K562 (cell line): ENCODE results near the gene LBR. TPM values are rescaled to one million over a fixed set of nuclear protein-coding genes. Genes with fewer than 3 reads are reported as not detected.

Experiments
- ATAC-seq: fragments of 200-7000 bp; cut with Tn5 transposase; 3 replicates; pipeline ENCODE4 v1.9.1; 2020; ENCODE audit warnings: moderate library complexity
- BruUV-seq: library from RNA; stranded (reverse); fragments of 400-500 nt; replicated peaks from 2 replicates; lab custom pipeline; 2021; lab: Mats Ljungman, UMichigan
- CTCF ChIA-PET: fragments of 300-600 bp; formaldehyde crosslinking; extraction: SDS; loops from one replicate; lab custom pipeline; 2021; ENCODE audit warnings: low intra/inter-chr PET ratio; lab: Yijun Ruan, JAX
- POLR2A ChIA-PET: fragments of 300-600, 350-650 bp; sonication (Branson Sonifier 250); formaldehyde crosslinking; extraction: SDS; loops from one replicate; lab custom pipeline; 2021; ENCODE audit warnings: antibody characterized with exemption, inconsistent platforms; lab: Yijun Ruan, JAX
- DNase-seq, 4 experiments: peaks; one replicate each; pipeline versions ENCODE4 v3.0.0 to v3.0.0-alpha.2; 2011 to 2018; ENCODE audit warnings: low spot score in 3 of 4, mixed read lengths in 3 of 4; ENCODE audit errors: extremely low read depth in 1 of 4
- FAIRE-seq: peaks from 2 replicates; lab custom pipeline; 2011; peaks lifted over from hg19 to GRCh38; lab: Jason Lieb, UNC
- H2AFZ ChIP-seq: 2 replicates; pipeline ENCODE4 v1.6.0; 2011; ENCODE audit warnings: low read depth, low read length, control low read depth, inconsistent platforms
- H3K27ac ChIP-seq: fragments of 200-600 bp; 3 replicates; pipeline ENCODE4 v1.8.0; 2011; ENCODE audit warnings: low read depth, mild to moderate bottlenecking, control low read depth, inconsistent platforms, low read length, moderate library complexity, mixed read lengths; ENCODE audit errors: extremely low read depth
- H3K27me3 ChIP-seq, 2 experiments: fragments of 300-600 bp in 1 of 2; 2 replicates in 1 of 2; 3 replicates in 1 of 2; pipeline versions ENCODE4 v1.6.0 to v1.8.0; 2011; ENCODE audit warnings: inconsistent platforms in 2 of 2, low read length in 2 of 2, mild to moderate bottlenecking in 1 of 2, mixed read lengths in 1 of 2, moderate library complexity in 1 of 2; ENCODE audit not compliant: control insufficient read depth in 2 of 2, insufficient read depth in 2 of 2
- H3K36me3 ChIP-seq: fragments of 300-600 bp; 3 replicates; pipeline ENCODE4 v1.8.0; 2011; ENCODE audit warnings: mild to moderate bottlenecking, low read length, inconsistent platforms; ENCODE audit not compliant: control insufficient read depth, insufficient read depth
- H3K4me1 ChIP-seq, 2 experiments: fragments of 200-600 bp in 1 of 2; replicated peaks in 1 of 2; 2 replicates in 1 of 2; 3 replicates in 1 of 2; pipeline versions ENCODE4 v1.5.1 to v1.8.0; 2011; ENCODE audit warnings: inconsistent platforms in 2 of 2, low read length in 2 of 2, mild to moderate bottlenecking in 1 of 2, mixed read lengths in 1 of 2, moderate library complexity in 1 of 2; ENCODE audit not compliant: control insufficient read depth in 2 of 2, insufficient read depth in 2 of 2
- H3K4me2 ChIP-seq: 2 replicates; pipeline ENCODE4 v1.6.1; 2011; ENCODE audit warnings: low read length, control low read depth, inconsistent platforms, mixed read lengths; ENCODE audit not compliant: insufficient read depth
- H3K4me3 ChIP-seq: fragments of 200-600 bp; sonication (generic), shearing (Covaris generic); 2 replicates; pipeline ENCODE4 v1.5.1; 2016; ENCODE audit warnings: control low read depth, inconsistent platforms
- H3K79me2 ChIP-seq: fragments of 200-600 bp; 3 replicates; pipeline ENCODE4 v1.8.0; 2011; ENCODE audit warnings: low read length, inconsistent platforms; ENCODE audit not compliant: control insufficient read depth, insufficient read depth
- H3K9ac ChIP-seq, 2 experiments: 2 replicates each; pipeline versions ENCODE4 v1.6.0 to v1.6.1; 2011; ENCODE audit warnings: low read depth in 2 of 2, low read length in 2 of 2, control low read depth in 1 of 2, inconsistent platforms in 1 of 2, mild to moderate bottlenecking in 1 of 2, mixed read lengths in 1 of 2; ENCODE audit not compliant: insufficient read depth in 1 of 2
- H3K9me1 ChIP-seq: one replicate; pipeline ENCODE4 v1.6.0; 2011; ENCODE audit warnings: inconsistent platforms, mild to moderate bottlenecking, low read length, moderate library complexity; ENCODE audit not compliant: control insufficient read depth, insufficient read depth
- H3K9me3 ChIP-seq: replicated peaks from 2 replicates; pipeline ENCODE4 v1.5.1; 2011; ENCODE audit warnings: low read depth, low read length, inconsistent platforms; ENCODE audit not compliant: control insufficient read depth, insufficient read depth
- H4K20me1 ChIP-seq: replicated peaks from 2 replicates; pipeline ENCODE4 v1.6.1; 2011; ENCODE audit warnings: low read length, inconsistent platforms, mixed read lengths; ENCODE audit not compliant: control insufficient read depth, insufficient read depth
- CBX5 ChIP-seq: IDR thresholded peaks from 2 replicates; pipeline ENCODE4 v1.6.1; 2014; ENCODE audit warnings: low read depth, borderline replicate concordance
- CHCHD3 ChIP-seq: fragments of 250-450 bp; sonication (Bioruptor Pico); IDR thresholded peaks from 2 replicates; pipeline ENCODE4 v2.1.2; 2022; ENCODE audit warnings: mild to moderate bottlenecking
- HDAC6 ChIP-seq: IDR thresholded peaks from 2 replicates; pipeline ENCODE4 v1.6.1; 2012; ENCODE audit warnings: low read depth, mild to moderate bottlenecking, control low read depth, inconsistent platforms, low read length, moderate library complexity
- HMGXB4 ChIP-seq: sonication (generic); formaldehyde crosslinking; IDR thresholded peaks from 2 replicates; pipeline ENCODE4 v1.8.1; 2023; ENCODE audit warnings: mild to moderate bottlenecking, missing genetic modification reagents
- NCOA2 ChIP-seq, 2 experiments: fragments of 450-650 bp; IDR thresholded peaks; 2 replicates each; pipeline ENCODE4 v1.6.1; 2018; ENCODE audit warnings: mild to moderate bottlenecking in 2 of 2, moderate library complexity in 1 of 2; ENCODE audit not compliant: partially characterized antibody in 2 of 2
- PCBP1 ChIP-seq: fragments of 200-400 bp; formaldehyde crosslinking; IDR thresholded peaks from 2 replicates; pipeline ENCODE4 v1.6.1; 2018; ENCODE audit warnings: mild to moderate bottlenecking, low read depth, low read length; ENCODE audit not compliant: poor library complexity, severe bottlenecking
- STAT6 ChIP-seq: sonication (generic); formaldehyde crosslinking; IDR thresholded peaks from 2 replicates; pipeline ENCODE4 v1.8.1; 2023; ENCODE audit warnings: mild to moderate bottlenecking, missing genetic modification reagents
- VEZF1 ChIP-seq: fragments of 200-800 bp; sonication (Bioruptor generic); IDR thresholded peaks from 2 replicates; pipeline ENCODE4 v1.6.1; 2017; ENCODE audit warnings: missing genetic modification characterization, missing compliant biosample characterization
- ZBTB49 ChIP-seq: sonication (generic); formaldehyde crosslinking; IDR thresholded peaks from 2 replicates; pipeline ENCODE4 v1.8.0; 2022; ENCODE audit warnings: missing genetic modification reagents, mild to moderate bottlenecking, borderline replicate concordance
- ZNF512 ChIP-seq: IDR thresholded peaks from 2 replicates; pipeline ENCODE4 v1.6.1; 2016; ENCODE audit warnings: missing genetic modification characterization, missing compliant biosample characterization
- WGBS: fragments of 100-300 bp; shearing (Covaris generic); methylation state at CpG from one replicate; pipeline ENCODE4 v1.1.6; 2016; ENCODE audit warnings: low coverage, mixed read lengths; ENCODE audit not compliant: insufficient coverage; ENCODE audit errors: missing lambda C conversion rate; 5-methylcytosine and 5-hydroxymethylcytosine counted together
- in situ Hi-C: fragments of 300-500 bp; cut with MboI; formaldehyde crosslinking; loops from 4 replicates; pipeline ENCODE4 v1.15.0; 2018; ENCODE audit warnings: inconsistent platforms, mixed read lengths
- intact Hi-C: fragments of 100-400 bp; cut with micrococcal nuclease; formaldehyde crosslinking; loops from 2 replicates; pipeline ENCODE4 v1.14.2; 2022
- polyA plus RNA-seq, 8 experiments: library from polyadenylated mRNA; depleted of rRNA in 4 of 8; stranded (reverse) in 5 of 8; unstranded in 3 of 8; fragments of >200 nt; fragmentation: Nextera tagmentation in 2 of 8; fragmentation: Illumina TruSeq in 1 of 8; extraction: Ambion mirVana in 2 of 8; extraction: Trizol in 1 of 8; gene quantifications; 2 replicates each; pipeline versions ENCODE4 v1.2.1 to v1.2.3, GENCODE V29; 2011 to 2014; ENCODE audit warnings: inconsistent platforms in 1 of 8, missing spikeins in 1 of 8
- total RNA-seq, 7 experiments: library from RNA; depleted of rRNA in 6 of 7; stranded (reverse); fragments of >200 nt in 6 of 7; fragmentation: Illumina TruSeq in 2 of 7; extraction: Trizol in 2 of 7; gene quantifications; 2 replicates each; pipeline versions ENCODE4 v1.2.1 to v1.2.3, GENCODE V29; 2011 to 2021; ENCODE audit warnings: low replicate concordance in 1 of 7

The LBR gene
- total and polyA plus RNA-seq, 9 of the 15 experiments (the other 6 are each of a cell fraction or from before 2014, with no cell fraction given), result 102 to 229 (median 197) TPM

- in situ Hi-C loops (no loop called here), intact Hi-C loops (no loop called here)
- no peaks in the 10 kb centered on the region for H3K36me3 ChIP-seq
- DNase-seq, result no peak
- no peaks in the 10 kb centered on the region for H3K79me2 ChIP-seq
- ATAC-seq, result no peak
- no peaks in the 10 kb centered on the region for H3K27me3 ChIP-seq
- H2AFZ ChIP-seq, result peak overlapping the region; percentile 87; the same call in 1 of the 2 replicates
- peaks cover 8 to 25% of the 10 kb centered on the region in 2 experiments; a peak in 2 of 5 replicates for H3K4me1 ChIP-seq
- no TSS peak for BruUV-seq
- ChIA-PET CTCF (no interaction called here), POLR2A (interaction anchor here (1.0 to 1.1 kb wide), 2 partner anchors 8 to 9 kb away, joined by 3 to 5 read pairs; no protein-coding TSS in a partner anchor)
- 51% methylated on average over 10 of the region's 10 CpGs for WGBS
- H3K9me3 ChIP-seq, result no peaks in the 10 kb centered on the region
- H3K27ac ChIP-seq, result no peak overlapping the region
- H3K9me1 ChIP-seq, result no peaks in the 10 kb centered on the region
- no peaks in the 10 kb centered on the region for H4K20me1 ChIP-seq
- FAIRE-seq, result no peak
- H3K4me2 ChIP-seq, result no peak overlapping the region
- peak overlapping the region in 1 of 2 experiments; percentile 30; a peak in 1 of 4 replicates for H3K9ac ChIP-seq
- no peak overlapping the region for H3K4me3 ChIP-seq
- TF ChIP-seq CHCHD3 (CRISPR knock-in tag) (no peak), VEZF1 (CRISPR knock-in tag) (no peak), STAT6 (no peak), PCBP1 (no peak), NCOA2 (IDR thresholded peaks at IDR 0.05; ENCODE audit: partially characterized antibody in 2 of 2) (no peak), CBX5 (no peak), HMGXB4 (no peak), ZNF512 (no peak), HDAC6 (no peak), ZBTB49 (CRISPR knock-in tag) (no peak)
These were observed 40.6 kb upstream of the LBR start for GRCh38 chr1:225468270-225469020.
